Panc1 (cell line): ENCODE measurements around the gene F11. TPM values are rescaled to one million over a fixed set of nuclear protein-coding genes. Genes with fewer than 3 reads are reported as not detected.

Source experiments
- ATAC-seq: fragments of 200-7000 bp; cut with Tn5 transposase; 2 replicates; pipeline ENCODE4 v1.9.1; 2020; ENCODE audit warnings: mild to moderate bottlenecking, moderate library complexity
- Bru-seq: library from RNA; stranded (reverse); fragments of 400-500 nt; gene quantifications from one replicate; lab custom pipeline; 2021; lab: Mats Ljungman, UMichigan
- BruChase-seq, 2 experiments: library from RNA; stranded (reverse); fragments of 400-500 nt; gene quantifications; one replicate each; lab custom pipeline; 2021; lab: Mats Ljungman, UMichigan
- BruUV-seq: library from RNA; stranded (reverse); fragments of 400-500 nt; replicated peaks from 2 replicates; lab custom pipeline; 2021; lab: Mats Ljungman, UMichigan
- CTCF ChIA-PET: fragments of 300-600 bp; sonication (Branson Sonifier 250); formaldehyde crosslinking; loops from one replicate; lab custom pipeline; 2022; ENCODE audit warnings: antibody characterized with exemption; lab: Charles Lee
- POLR2A ChIA-PET: fragments of 300-600 bp; sonication (Branson Sonifier 250); formaldehyde crosslinking; loops from one replicate; lab custom pipeline; 2022; ENCODE audit warnings: antibody characterized with exemption; lab: Charles Lee
- DNase-seq: peaks from one replicate; pipeline ENCODE4 v3.0.0-alpha.2; 2010; ENCODE audit warnings: low read depth, low spot score
- H3K27ac ChIP-seq: 2 replicates; pipeline ENCODE4 v1.5.1; 2011; ENCODE audit warnings: mild to moderate bottlenecking, low read length, inconsistent platforms
- H3K27me3 ChIP-seq: fragments of 200-500 bp; sonication (Bioruptor generic); 2 replicates; pipeline ENCODE4 v1.6.0; 2014; ENCODE audit warnings: low read length, inconsistent platforms; ENCODE audit not compliant: control insufficient read depth, insufficient read depth
- H3K36me3 ChIP-seq: fragments of 200-500 bp; sonication (Bioruptor generic); 2 replicates; pipeline ENCODE4 v1.5.1; 2014; ENCODE audit warnings: inconsistent platforms, mild to moderate bottlenecking, low read length, moderate library complexity; ENCODE audit not compliant: control insufficient read depth, insufficient read depth
- H3K4me1 ChIP-seq: 2 replicates; pipeline ENCODE4 v1.5.1; 2011; ENCODE audit warnings: inconsistent platforms, mild to moderate bottlenecking, low read length, moderate library complexity; ENCODE audit not compliant: control insufficient read depth, insufficient read depth
- H3K4me3 ChIP-seq, 2 experiments: 2 replicates each; pipeline ENCODE4 v1.5.1; 2011 to 2012; ENCODE audit warnings: low read depth in 2 of 2, low read length in 2 of 2, mild to moderate bottlenecking in 2 of 2, inconsistent platforms in 1 of 2, moderate library complexity in 1 of 2
- H3K9me3 ChIP-seq: fragments of 200-500 bp; sonication (Bioruptor generic); 2 replicates; pipeline ENCODE4 v1.5.1; 2014; ENCODE audit warnings: low read depth, mild to moderate bottlenecking, inconsistent platforms, low read length, moderate library complexity; ENCODE audit not compliant: control insufficient read depth, insufficient read depth
- CTCF ChIP-seq: fragments of 450-650 bp; IDR thresholded peaks from 2 replicates; pipeline ENCODE4 v1.5.1; 2017; ENCODE audit warnings: mild to moderate bottlenecking
- POLR2AphosphoS5 ChIP-seq: IDR thresholded peaks from 2 replicates; pipeline ENCODE4 v1.6.1; 2012; ENCODE audit warnings: mild to moderate bottlenecking, low read depth, low read length, moderate library complexity
- SIN3A ChIP-seq: IDR thresholded peaks from 2 replicates; pipeline ENCODE4 v1.6.1; 2012; ENCODE audit warnings: low read depth, mild to moderate bottlenecking, low read length, moderate library complexity, borderline replicate concordance; ENCODE audit not compliant: insufficient read depth
- TCF7L2 ChIP-seq: IDR thresholded peaks from 2 replicates; pipeline ENCODE4 v1.6.1; 2011; ENCODE audit warnings: mild to moderate bottlenecking, low read depth, low read length, inconsistent platforms
- in situ Hi-C: cut with HindIII; loops from 2 replicates; pipeline ENCODE4 v1.10.0; 2016; ENCODE audit warnings: low sequenced_read_pairs, low pct_unique_long_range_greater_than_20kb
- intact Hi-C: fragments of 100-400 bp; cut with micrococcal nuclease; formaldehyde crosslinking; loops from one replicate; pipeline ENCODE4 v1.10.0; 2022; ENCODE audit not compliant: unreplicated experiment
- long read RNA-seq: library from polyadenylated mRNA; unstranded; transcript quantifications from one replicate; pipeline ENCODE4 v2.0.0, GENCODE V29; 2021; ENCODE audit not compliant: unreplicated experiment
- polyA plus RNA-seq: library from polyadenylated mRNA; unstranded; fragments of >200 nt; gene quantifications from one replicate; pipeline ENCODE4 v1.2.1, GENCODE V29; 2012; ENCODE audit warnings: missing spikeins; ENCODE audit not compliant: insufficient read length
- total RNA-seq: library from RNA; stranded (reverse); gene quantifications from one replicate; pipeline ENCODE4 v1.2.1, GENCODE V29; 2021; ENCODE audit not compliant: unreplicated experiment
- TF ChIP-seq, protein P1 (sequence below), 2 experiments: IDR thresholded peaks; 2 replicates each; pipeline ENCODE4 v1.6.1; 2011 to 2012; ENCODE audit warnings: low read depth in 2 of 2, control low read depth in 1 of 2, low read length in 1 of 2, mild to moderate bottlenecking in 1 of 2, moderate library complexity in 1 of 2; ENCODE audit not compliant: insufficient read depth in 1 of 2

F11 gene
- total RNA-seq (not detected), Bru-seq, nascent RNA (percentile 7 among the genes with signal in this experiment), BruChase-seq, experiment 1, labeled RNA remaining after a 2-hour chase (percentile 9 among the genes with signal in this experiment), BruChase-seq, experiment 2, labeled RNA remaining after a 6-hour chase (percentile 10 among the genes with signal in this experiment)
- polyA plus RNA-seq = not detected
- long read RNA-seq = 0 reads

DNA sequence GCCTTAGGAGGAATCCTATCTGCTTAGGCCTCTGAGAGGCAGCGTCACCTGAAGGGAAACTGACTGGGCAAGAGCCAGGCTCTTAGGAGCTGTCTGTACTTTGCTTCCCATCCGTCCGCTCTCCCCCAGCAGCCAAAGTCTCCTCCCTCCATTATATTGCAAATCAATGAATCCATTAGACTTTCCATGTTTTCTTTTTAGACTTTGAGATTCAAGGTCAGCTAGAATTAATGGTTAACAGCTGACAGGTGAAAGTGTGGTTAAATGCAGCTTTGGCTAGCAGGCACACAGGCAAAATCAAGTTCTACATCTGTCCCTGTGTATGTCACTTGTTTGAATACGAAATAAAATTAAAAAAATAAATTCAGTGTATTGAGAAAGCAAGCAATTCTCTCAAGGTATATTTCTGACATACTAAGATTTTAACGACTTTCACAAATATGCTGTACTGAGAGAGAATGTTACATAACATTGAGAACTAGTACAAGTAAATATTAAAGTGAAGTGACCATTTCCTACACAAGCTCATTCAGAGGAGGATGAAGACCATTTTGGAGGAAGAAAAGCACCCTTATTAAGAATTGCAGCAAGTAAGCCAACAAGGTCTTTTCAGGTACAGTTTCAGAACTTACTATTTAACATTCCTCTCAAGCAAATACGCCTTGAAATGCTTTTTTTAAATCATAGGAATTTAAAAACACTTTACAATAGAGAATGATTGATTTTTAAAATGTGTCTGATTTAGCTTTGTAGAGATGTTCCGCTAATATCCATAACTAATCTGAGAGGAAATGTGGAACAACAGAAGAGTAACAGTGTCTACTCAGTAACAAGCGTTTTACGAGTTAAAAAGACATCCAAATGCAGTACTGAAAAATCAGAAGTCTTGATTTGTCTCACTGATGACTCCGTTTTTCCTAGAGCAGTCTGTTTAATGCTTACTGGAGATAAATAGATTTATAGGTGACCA, at the start of gene F11:
Gene F11, plus strand, starts transcription at position 507 of the 970 bp plus-strand sequence. CDS start 948 bp downstream, outside the sequence.
- H3K36me3 ChIP-seq = no peaks in the 10 kb centered on the region
- no peaks in the 10 kb centered on the region for H3K4me1 ChIP-seq
- H3K4me3 ChIP-seq = no peak within 1 kb of the TSS
- no peaks in the 10 kb centered on the region for H3K9me3 ChIP-seq
- ATAC-seq (no peak), DNase-seq (no peak)
- H3K27ac ChIP-seq = no peak within 1 kb of the TSS
- intact Hi-C loops (no loop called here), in situ Hi-C loops (no loop called here)
- BruUV-seq = no TSS peak
- peaks cover 7% of the 10 kb centered on the region for H3K27me3 ChIP-seq
- ChIA-PET CTCF (no interaction called here), POLR2A (no interaction called here)
- no peak for TF ChIP-seq CTCF
- TF ChIP-seq SIN3A = no peak
- no peak for TF ChIP-seq POLR2AphosphoS5
- TF ChIP-seq, protein P1, sequence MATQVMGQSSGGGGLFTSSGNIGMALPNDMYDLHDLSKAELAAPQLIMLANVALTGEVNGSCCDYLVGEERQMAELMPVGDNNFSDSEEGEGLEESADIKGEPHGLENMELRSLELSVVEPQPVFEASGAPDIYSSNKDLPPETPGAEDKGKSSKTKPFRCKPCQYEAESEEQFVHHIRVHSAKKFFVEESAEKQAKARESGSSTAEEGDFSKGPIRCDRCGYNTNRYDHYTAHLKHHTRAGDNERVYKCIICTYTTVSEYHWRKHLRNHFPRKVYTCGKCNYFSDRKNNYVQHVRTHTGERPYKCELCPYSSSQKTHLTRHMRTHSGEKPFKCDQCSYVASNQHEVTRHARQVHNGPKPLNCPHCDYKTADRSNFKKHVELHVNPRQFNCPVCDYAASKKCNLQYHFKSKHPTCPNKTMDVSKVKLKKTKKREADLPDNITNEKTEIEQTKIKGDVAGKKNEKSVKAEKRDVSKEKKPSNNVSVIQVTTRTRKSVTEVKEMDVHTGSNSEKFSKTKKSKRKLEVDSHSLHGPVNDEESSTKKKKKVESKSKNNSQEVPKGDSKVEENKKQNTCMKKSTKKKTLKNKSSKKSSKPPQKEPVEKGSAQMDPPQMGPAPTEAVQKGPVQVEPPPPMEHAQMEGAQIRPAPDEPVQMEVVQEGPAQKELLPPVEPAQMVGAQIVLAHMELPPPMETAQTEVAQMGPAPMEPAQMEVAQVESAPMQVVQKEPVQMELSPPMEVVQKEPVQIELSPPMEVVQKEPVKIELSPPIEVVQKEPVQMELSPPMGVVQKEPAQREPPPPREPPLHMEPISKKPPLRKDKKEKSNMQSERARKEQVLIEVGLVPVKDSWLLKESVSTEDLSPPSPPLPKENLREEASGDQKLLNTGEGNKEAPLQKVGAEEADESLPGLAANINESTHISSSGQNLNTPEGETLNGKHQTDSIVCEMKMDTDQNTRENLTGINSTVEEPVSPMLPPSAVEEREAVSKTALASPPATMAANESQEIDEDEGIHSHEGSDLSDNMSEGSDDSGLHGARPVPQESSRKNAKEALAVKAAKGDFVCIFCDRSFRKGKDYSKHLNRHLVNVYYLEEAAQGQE (IDR thresholded peaks at IDR 0.05; ENCODE audit: insufficient read depth in 1 of 2, low read depth in 2 of 2, low read length in 1 of 2) = no peak
- no peak for TF ChIP-seq TCF7L2

DNA sequence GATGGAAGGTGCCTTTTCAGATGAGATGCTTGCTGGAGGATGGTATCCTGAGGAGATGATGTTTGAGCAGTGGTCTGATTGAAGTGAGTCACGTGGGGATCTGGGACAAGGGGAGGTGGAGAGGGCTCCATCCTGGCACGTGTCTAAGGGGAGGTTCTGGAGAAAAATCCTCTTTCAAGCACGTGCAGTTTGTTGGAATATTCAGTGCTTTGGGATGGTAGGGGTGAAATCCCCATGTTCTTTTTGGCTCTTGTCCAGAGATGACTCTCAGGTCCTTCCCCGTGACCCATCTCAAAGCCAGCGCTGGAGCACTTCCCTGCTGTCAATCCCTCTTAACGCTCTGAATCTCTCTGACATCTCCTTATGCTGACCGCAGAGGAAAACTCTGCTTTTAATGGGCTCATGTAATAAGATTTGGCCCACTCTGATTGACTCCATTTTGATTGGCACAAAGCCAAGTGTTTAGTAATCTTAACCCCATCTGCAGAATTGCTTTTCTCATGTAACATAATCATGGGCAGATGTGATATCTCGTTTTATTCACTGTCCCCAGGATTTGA, 49.4 kb upstream of the F11 start:
- ATAC-seq = no peak
- H3K4me1 ChIP-seq = no peaks in the 10 kb centered on the region
- no peak overlapping the region for H3K27ac ChIP-seq
- intact Hi-C loops (no loop called here), in situ Hi-C loops (no loop called here)
- no peaks in the 10 kb centered on the region for H3K36me3 ChIP-seq
- H3K27me3 ChIP-seq = no peaks in the 10 kb centered on the region
- CTCF ChIA-PET = no interaction called here
- H3K4me3 ChIP-seq = no peak overlapping the region
- H3K9me3 ChIP-seq = no peaks in the 10 kb centered on the region
- POLR2A ChIA-PET = no interaction called here
- no peak for DNase-seq
- no TSS peak for BruUV-seq
- TF ChIP-seq POLR2AphosphoS5 (no peak), TCF7L2 (no peak), CTCF (no peak), SIN3A (no peak)
- TF ChIP-seq, protein P1 (IDR thresholded peaks at IDR 0.05; ENCODE audit: insufficient read depth in 1 of 2, low read depth in 2 of 2, low read length in 1 of 2) = no peak
